MM.1S (cell line): ENCODE measurements around the gene LSMEM2.

Experiments used
- DNase-seq: peaks from one replicate; pipeline ENCODE4 v3.0.0-alpha.2; 2015
- H2AFZ ChIP-seq: fragments of 300-600 bp; sonication (generic); 2 replicates; pipeline ENCODE4 v1.6.0; 2016; ENCODE audit warnings: antibody characterized with exemption, low read length
- H3F3A ChIP-seq: fragments of 300-600 bp; sonication (generic); 2 replicates; pipeline ENCODE4 v1.6.1; 2016; ENCODE audit warnings: mild to moderate bottlenecking, antibody characterized with exemption, low read length, moderate library complexity, mixed read lengths; ENCODE audit not compliant: insufficient read depth
- H3K27ac ChIP-seq: fragments of 300-600 bp; sonication (generic); 2 replicates; pipeline ENCODE4 v1.5.1; 2016; ENCODE audit warnings: mild to moderate bottlenecking, low read length
- H3K27me3 ChIP-seq: fragments of 300-600 bp; sonication (generic); replicated peaks from 2 replicates; pipeline ENCODE4 v1.6.0; 2016; ENCODE audit warnings: low read length; ENCODE audit not compliant: insufficient read depth
- H3K36me3 ChIP-seq: fragments of 300-600 bp; sonication (generic); replicated peaks from 2 replicates; pipeline ENCODE4 v1.6.1; 2016; ENCODE audit warnings: mild to moderate bottlenecking, low read length, mixed read lengths; ENCODE audit not compliant: insufficient read depth
- H3K4me1 ChIP-seq: fragments of 300-600 bp; sonication (generic); 2 replicates; pipeline ENCODE4 v1.6.1; 2016; ENCODE audit warnings: low read length, mixed read lengths
- H3K4me2 ChIP-seq: fragments of 300-600 bp; sonication (generic); 2 replicates; pipeline ENCODE4 v1.6.0; 2016; ENCODE audit warnings: low read depth, low read length
- H3K4me3 ChIP-seq: fragments of 300-600 bp; sonication (generic); 2 replicates; pipeline ENCODE4 v1.5.1; 2016; ENCODE audit warnings: low read length, mixed read lengths
- H3K79me2 ChIP-seq: fragments of 300-600 bp; sonication (generic); 2 replicates; pipeline ENCODE4 v1.6.1; 2016; ENCODE audit warnings: mixed run types, low read length, mixed read lengths
- H3K9ac ChIP-seq: fragments of 300-600 bp; sonication (generic); 2 replicates; pipeline ENCODE4 v1.6.1; 2016; ENCODE audit warnings: low read length, mixed read lengths
- H3K9me2 ChIP-seq: fragments of 300-600 bp; sonication (generic); replicated peaks from 2 replicates; pipeline ENCODE4 v1.6.1; 2016; ENCODE audit warnings: mild to moderate bottlenecking, low read length, mixed read lengths; ENCODE audit not compliant: insufficient read depth
- H3K9me3 ChIP-seq: fragments of 300-600 bp; sonication (generic); replicated peaks from 2 replicates; pipeline ENCODE4 v1.6.1; 2016; ENCODE audit warnings: mild to moderate bottlenecking, low read length, mixed read lengths; ENCODE audit not compliant: insufficient read depth
- H4K20me1 ChIP-seq: fragments of 300-600 bp; sonication (generic); 2 replicates; pipeline ENCODE4 v1.6.1; 2016; ENCODE audit warnings: mild to moderate bottlenecking, low read length, moderate library complexity, mixed read lengths; ENCODE audit not compliant: insufficient read depth
- CTCF ChIP-seq: fragments of 300-600 bp; sonication (generic); IDR thresholded peaks from 2 replicates; pipeline ENCODE4 v1.5.1; 2016; ENCODE audit warnings: antibody characterized with exemption, low read length, mixed read lengths
- EZH2 ChIP-seq: fragments of 300-600 bp; sonication (generic); optimal IDR thresholded peaks from 2 replicates; pipeline ENCODE3; 2017; ENCODE audit warnings: low read depth, mild to moderate bottlenecking, antibody characterized with exemption, low read length, mixed read lengths
- EZH2phosphoT487 ChIP-seq: fragments of 300-600 bp; sonication (generic); IDR thresholded peaks from 2 replicates; pipeline ENCODE4 v1.6.1; 2018; ENCODE audit warnings: antibody characterized with exemption, low read length

The LSMEM2 gene

DNA sequence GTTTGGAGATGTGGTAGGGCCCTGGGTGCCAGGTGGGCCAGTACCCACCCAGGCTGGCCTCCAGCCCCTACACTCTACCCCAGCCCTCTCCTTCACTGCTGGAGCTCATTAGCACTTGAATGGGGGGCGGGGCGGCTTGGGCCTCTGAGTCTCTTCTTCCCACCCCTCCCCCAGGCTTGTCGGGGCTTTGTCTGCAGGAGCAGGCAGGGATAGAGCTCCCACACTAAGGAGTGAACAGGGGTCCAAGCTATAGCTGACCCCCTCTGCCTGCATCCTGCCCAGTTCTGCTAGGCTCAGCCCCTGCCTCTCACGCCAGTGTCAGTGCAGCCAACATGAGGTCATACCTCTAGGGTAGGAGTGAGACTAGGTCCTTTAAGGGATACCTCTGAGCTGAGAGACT is 37.7 kb upstream of the LSMEM2 start:
- H3K4me2 ChIP-seq: no peak overlapping the region
- no peaks in the 10 kb centered on the region for H3K9me2 ChIP-seq
- peaks cover 19% of the 10 kb centered on the region for H3F3A ChIP-seq
- H4K20me1 ChIP-seq: no peaks in the 10 kb centered on the region
- DNase-seq: no peak
- no peaks in the 10 kb centered on the region for H3K9me3 ChIP-seq
- H3K4me1 ChIP-seq: 0 out of 2 replicates have a peak, but pooled peaks cover 6% of the 10 kb centered on the region
- TF ChIP-seq EZH2 (no peak), EZH2phosphoT487 (no peak), CTCF (no peak)
- peaks cover 96% of the 10 kb centered on the region for H3K79me2 ChIP-seq
- H3K36me3 ChIP-seq: no peaks in the 10 kb centered on the region
- H3K27me3 ChIP-seq: no peaks in the 10 kb centered on the region
- H3K27ac ChIP-seq: no peak overlapping the region
- H3K9ac ChIP-seq: no peak overlapping the region
- H3K4me3 ChIP-seq: no peak overlapping the region
- H2AFZ ChIP-seq: no peak overlapping the region

DNA sequence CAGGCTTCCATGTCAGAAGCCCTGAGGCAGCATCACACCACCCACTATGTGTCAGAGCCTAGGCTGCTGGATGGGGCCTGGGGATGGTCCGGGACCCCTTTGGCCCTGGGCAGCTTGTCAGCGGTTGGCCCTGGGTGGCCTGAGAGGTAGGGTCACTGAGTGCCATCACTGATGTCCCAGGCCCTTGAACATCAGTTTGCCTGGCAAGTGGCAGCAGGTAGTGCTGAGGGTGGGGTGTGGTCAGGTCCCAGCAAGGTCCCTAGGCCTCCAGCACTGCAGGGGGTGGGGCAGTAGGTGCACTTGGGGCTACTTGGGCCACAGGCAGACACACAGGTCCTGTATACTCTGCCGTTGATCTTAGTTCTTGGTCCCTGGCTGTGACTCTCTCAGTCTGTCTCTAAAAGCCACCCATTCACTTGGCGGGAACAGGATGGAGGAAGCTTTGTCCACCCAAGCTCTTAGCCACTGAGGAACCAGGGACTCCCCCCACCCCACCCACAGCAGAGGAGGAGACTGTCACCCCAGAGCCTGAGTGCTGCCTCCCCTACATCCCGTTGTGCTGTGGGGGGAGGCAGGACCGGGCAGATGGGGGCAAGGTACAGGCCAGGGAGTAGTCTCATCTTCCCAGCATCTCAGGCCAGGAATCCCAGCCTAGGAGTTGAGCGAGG is 37.0 kb upstream of the LSMEM2 start:
- H3K27me3 ChIP-seq: no peaks in the 10 kb centered on the region
- H3K9me2 ChIP-seq: no peaks in the 10 kb centered on the region
- TF ChIP-seq EZH2phosphoT487 (no peak), EZH2 (no peak), CTCF (no peak)
- H3F3A ChIP-seq: peaks cover 26% of the 10 kb centered on the region
- H3K4me2 ChIP-seq: no peak overlapping the region
- no peak overlapping the region for H2AFZ ChIP-seq
- no peak overlapping the region for H3K27ac ChIP-seq
- H3K4me3 ChIP-seq: no peak overlapping the region
- peaks cover 11% of the 10 kb centered on the region for H3K4me1 ChIP-seq
- DNase-seq: no peak
- no peaks in the 10 kb centered on the region for H4K20me1 ChIP-seq
- no peaks in the 10 kb centered on the region for H3K9me3 ChIP-seq
- no peak overlapping the region for H3K9ac ChIP-seq
- no peaks in the 10 kb centered on the region for H3K36me3 ChIP-seq
- H3K79me2 ChIP-seq: peaks cover 96% of the 10 kb centered on the region

DNA sequence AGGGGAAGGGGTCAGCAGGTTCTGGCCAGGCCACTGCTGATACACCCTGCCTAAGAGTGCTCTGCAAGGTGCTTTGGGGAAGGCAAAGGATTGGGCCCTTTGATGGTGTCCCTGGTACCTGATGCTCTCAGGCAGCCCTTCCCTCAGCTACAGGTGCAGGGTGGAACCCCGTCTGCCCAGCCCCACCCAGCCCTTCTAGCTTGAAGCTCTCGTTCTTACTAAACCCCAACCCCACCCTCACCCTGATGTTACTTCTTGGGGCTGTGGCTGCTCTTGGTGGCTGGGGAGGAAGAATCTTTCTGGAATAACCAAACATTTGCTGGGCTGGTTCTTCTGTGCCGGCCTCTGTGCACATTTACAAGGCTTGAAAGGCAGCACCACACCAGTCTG is 36.5 kb upstream of the LSMEM2 start:
- H3K4me3 ChIP-seq: no peak overlapping the region
- no peaks in the 10 kb centered on the region for H3K27me3 ChIP-seq
- H3K4me2 ChIP-seq: no peak overlapping the region
- no peaks in the 10 kb centered on the region for H3K36me3 ChIP-seq
- H3K9me2 ChIP-seq: no peaks in the 10 kb centered on the region
- H3K9me3 ChIP-seq: no peaks in the 10 kb centered on the region
- peaks cover 25% of the 10 kb centered on the region for H3F3A ChIP-seq
- H2AFZ ChIP-seq: no peak overlapping the region
- no peak overlapping the region for H3K9ac ChIP-seq
- TF ChIP-seq CTCF (no peak), EZH2 (no peak), EZH2phosphoT487 (no peak)
- no peaks in the 10 kb centered on the region for H4K20me1 ChIP-seq
- peaks cover 17% of the 10 kb centered on the region for H3K4me1 ChIP-seq
- no peak overlapping the region for H3K27ac ChIP-seq
- peaks cover 96% of the 10 kb centered on the region for H3K79me2 ChIP-seq
- no peak for DNase-seq
